Renal cortex interstitium (tissue), 11 donors: ENCODE measurements around the gene NCLN. TPM values are rescaled to one million over a fixed set of nuclear protein-coding genes. Genes with fewer than 3 reads are reported as not detected.
"Not testable (repeated sequence)": the region's sequence is repeated elsewhere in the genome, so short reads cannot be mapped to it uniquely, and the experiment has no call there.

Experiments
- DNase-seq, 11 donors: peaks; one replicate each; pipeline ENCODE4 v3.0.0-alpha.2; 2013; ENCODE audit warnings: low read depth in 9 of 11, low spot score in 4 of 11; ENCODE audit errors: extremely low read depth in 1 of 11
- polyA plus RNA-seq, 3 donors: library from polyadenylated mRNA; unstranded; fragments of 120-200 nt; gene quantifications; one replicate each; pipeline ENCODE4 v1.2.1, GENCODE V29; 2013; ENCODE audit not compliant: insufficient read length in 3 of 3

Gene NCLN
- polyA plus RNA-seq, 3 donors: 29.5 to 48.4 (median 41.7) TPM

DNA sequence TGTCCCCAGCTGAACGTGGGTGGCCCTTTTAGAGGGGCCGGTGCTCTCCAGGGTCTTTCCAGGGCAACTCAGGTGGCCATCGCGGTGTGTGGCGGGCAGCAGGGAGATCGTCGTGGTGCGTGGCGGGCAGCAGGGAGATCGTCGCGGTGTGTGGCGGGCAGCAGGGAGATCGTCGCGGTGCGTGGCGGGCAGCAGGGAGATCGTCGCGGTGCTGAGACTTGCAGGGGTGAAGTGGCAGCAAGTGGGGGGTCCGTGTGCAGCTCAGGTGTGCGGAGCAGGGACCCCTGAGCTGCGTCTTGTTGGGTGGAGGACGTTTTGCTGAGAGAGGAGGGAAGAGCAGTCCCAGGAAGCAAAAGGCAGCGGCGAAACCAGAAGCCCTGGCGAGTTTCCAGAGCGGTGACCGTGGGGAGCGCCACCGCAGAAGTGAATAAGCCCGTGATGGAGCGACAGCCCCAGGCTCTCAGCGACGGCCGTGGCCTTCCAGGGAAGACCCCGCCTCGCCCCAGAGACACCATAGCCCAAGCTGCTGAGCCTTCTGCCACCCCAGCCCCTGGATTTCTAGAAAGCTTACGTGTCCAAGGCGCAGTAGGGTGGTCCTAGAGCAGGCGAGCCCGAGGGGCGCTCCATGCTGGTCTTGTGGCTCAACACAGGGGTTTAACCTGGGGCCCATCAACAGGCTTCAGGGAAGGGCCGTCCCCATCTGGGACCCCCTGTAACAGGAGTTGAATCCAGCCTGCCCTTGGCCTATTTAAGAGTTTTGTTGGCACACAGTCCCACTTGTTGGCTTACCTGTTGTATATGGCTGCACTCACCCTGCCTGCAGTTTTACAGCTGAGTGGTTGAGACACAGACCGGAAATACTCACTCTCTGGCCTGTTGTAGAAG lies 5.4 kb downstream of the NCLN start:
- no peak for DNase-seq

GRCh38 chr19:3191806-3192104 lies 6.0 kb downstream of the NCLN start:
- DNase-seq: not testable (repeated sequence)

- DNase-seq: no peak
Measured at GRCh38 chr19:3192228-3192635, 6.5 kb downstream of the NCLN start.

DNA sequence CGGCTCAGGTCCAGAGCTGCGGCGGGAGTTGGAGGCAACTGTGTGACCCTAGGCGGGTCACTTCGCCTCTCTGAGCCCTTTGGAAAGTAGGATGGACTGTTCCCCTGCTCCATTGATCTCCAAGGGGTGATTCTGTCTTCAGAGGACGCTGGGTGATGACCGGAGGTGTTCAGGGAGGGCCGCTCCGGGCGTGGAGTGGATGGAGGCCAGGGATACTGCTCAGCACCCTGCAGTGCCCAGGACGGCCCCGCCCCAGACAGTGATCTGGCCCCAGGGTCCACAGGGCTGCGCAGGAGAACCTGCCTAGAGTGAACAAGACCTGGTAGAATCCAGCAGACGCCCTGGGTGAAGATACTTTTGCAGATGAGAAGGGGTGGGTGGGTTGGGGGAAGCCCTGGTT lies 7.0 kb downstream of the NCLN start:
- DNase-seq: no peak

DNA sequence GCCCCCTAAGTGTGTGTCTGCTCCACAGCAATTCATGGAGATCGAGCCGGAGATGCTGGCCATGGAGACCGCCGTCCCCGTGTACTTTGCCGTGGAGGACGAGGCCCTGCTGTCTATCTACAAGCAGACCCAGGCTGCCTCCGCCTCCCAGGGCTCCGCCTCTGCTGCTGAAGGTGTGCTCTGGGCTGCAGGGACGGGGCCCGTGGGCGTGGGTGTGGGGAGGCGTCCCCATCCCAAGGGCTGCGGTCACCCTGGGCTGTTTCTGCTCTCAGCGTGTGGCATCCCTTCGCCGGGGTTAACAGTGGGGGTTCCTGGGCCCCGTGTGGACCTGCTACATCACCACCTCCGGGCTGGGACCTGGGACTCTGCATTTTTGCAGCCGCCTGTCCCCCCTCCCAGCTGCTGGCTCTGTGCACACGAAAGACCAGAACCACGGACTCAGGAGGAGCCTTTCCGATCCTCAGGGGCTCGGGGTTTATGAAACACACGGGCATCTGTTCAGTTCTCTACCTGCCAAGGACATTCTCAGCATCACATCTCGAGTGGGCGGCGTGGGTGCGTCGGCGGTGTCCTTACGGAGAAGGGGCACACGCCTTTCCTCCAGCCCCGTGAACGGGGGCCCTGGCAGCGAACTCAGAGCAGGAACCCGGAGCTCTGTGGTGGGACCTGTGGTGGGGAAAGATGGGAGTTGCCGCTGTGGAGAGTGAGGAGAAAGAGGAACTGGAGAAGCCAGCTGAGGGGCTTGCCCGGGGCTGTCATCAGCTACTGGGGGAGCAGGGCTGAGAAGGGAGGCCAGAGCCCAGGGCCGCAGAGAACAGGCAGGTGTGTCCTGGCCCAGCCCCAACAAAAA lies 7.8 kb downstream of the NCLN start:
- no peak for DNase-seq

GRCh38 chr19:3194106-3195087 lies 8.7 kb downstream of the NCLN start:
- no peak for DNase-seq

DNA sequence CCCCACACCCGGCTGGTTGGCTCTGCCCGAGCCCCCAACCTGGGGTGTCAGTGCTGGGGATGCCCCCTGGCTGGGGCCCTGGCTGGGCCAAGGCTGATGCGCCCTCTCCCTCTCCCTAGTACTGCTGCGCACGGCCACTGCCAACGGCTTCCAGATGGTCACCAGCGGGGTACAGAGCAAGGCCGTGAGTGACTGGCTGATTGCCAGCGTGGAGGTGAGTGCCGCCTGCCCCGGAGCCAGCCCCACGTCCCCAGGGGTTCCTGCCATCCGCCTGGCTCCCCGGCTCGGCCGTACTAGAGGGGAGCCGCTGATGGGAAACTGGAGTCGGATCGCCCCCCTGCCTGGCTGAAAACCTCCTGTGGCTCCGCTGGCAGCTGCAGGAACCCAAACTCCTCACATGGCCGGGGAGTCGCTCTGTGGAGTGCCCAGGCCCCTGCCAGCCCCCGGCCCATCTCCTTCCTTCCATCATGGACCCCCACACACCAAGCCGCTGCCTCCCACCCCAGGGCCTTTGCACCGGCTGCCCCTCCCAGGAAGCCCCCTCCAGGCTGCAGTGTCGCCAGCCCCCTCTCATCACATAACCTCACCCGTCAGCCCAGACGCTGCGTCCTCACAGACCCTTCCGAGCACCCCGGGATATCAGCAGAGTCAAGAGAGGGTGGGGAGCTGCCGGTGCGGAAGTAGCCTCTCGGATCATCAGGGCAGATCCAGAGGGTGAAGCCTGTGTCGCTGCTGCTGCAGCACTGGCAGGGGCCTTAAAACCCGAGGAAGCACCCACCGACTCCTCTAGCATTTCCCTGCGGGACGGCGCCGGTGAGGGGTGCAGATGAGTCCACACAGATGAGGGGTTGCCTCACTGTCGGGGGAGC lies 10.6 kb downstream of the NCLN start:
- DNase-seq: no peak

GRCh38 chr19:3196933-3197205 lies 11.1 kb downstream of the NCLN start:
- no peak for DNase-seq

- DNase-seq: no peak
Measured at GRCh38 chr19:3198901-3199700, 13.4 kb downstream of the NCLN start.

DNA sequence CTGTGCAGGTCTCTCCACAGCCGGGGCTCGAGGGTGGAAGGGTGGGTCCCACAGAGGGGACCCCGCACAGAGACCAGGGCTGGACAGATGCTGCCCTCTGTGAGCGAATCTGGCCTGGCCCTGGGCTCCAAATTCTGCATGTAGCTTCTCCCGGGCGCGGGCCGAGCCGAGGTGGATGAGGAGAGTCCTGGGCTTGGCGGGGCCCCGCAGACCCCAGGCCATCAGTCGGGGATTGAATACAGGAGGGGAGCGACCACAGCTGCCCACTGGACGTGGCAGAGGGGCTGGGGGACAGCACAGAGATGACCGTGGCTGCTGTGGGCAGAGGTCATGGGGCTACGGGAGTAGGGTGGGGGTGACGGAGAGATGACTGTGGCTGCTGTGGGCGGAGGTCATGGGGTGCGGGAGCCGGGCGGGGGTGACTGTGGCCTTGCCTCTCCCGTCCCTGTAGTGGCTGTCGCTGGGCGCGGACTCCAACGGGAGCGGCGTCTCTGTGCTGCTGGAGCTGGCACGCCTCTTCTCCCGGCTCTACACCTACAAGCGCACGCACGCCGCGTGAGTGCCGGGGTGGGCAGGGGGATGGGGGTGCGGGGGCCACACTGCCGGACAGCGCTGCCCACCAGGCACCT lies 15.5 kb downstream of the NCLN start:
- no peak for DNase-seq

GRCh38 chr19:3201911-3202310 lies 16.2 kb downstream of the NCLN start:
- no peak for DNase-seq

DNA sequence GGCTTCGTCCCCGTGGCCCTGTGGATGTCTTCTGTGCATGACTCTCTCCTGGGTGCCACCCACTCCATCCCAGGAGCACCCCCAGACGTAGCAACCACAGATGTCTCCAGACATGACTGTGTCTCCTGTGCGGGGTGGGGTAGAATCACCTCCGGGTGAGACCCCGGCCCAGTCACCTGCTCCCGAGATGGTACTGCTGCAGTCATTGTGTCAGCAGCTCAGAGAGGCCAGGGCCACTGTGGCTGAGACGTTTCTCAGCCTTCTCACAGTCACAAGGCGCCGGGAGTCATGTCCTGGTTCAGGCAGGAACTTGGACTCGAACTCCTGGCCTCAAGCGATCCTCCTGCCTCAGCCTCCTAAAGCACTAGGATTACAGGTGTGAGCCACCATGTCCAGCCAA lies 16.6 kb downstream of the NCLN start:
- no peak for DNase-seq

- not testable (repeated sequence) for DNase-seq
Measured at GRCh38 chr19:3202895-3203294, 17.2 kb downstream of the NCLN start.

- no peak for DNase-seq
Measured at GRCh38 chr19:3203805-3204645, 18.3 kb downstream of the NCLN start.

DNA sequence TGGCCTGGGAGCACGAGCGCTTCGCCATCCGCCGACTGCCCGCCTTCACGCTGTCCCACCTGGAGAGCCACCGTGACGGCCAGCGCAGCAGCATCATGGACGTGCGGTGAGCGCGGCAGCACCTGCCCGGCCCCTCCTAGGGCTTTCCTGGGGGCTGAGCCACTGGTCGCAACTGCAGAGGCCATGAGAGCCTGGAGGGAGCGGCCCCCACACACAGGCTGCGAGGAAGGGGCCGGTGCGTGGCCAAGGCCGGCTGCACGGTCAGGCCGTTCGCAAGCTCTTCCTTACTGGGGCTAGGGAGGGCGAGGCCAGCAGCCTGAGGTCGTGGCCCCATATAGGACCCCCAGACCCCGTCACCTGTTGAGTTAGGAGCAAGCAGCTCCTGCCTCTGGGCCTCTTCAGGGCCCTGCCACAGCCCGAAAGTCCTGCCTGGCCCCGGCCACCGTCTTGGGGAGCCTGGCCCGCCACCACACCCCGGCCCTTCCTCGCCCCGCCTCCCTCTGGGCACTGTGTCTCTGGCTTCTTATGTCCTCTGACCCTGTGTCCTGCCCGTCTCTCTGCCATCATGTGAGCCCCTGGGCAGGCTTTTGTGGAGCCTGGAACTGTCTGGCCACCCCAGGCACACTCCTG lies 19.0 kb downstream of the NCLN start:
- no peak for DNase-seq
